IMR-90 (cell line): ENCODE results near the gene EFHD1. TPM values are rescaled to one million over a fixed set of nuclear protein-coding genes. Genes with fewer than 3 reads are reported as not detected.

Experiments
- ATAC-seq: fragments of 200-7000 bp; cut with Tn5 transposase; 2 replicates; pipeline ENCODE4 v1.9.1; 2020; ENCODE audit warnings: low read depth, mild to moderate bottlenecking, moderate library complexity
- BruUV-seq: library from RNA; stranded (reverse); fragments of 400-500 nt; replicated peaks from 2 replicates; lab custom pipeline; 2021; lab: Mats Ljungman, UMichigan
- CTCF ChIA-PET: fragments of 300-600 bp; formaldehyde crosslinking; extraction: SDS; loops from one replicate; lab custom pipeline; 2021; ENCODE audit warnings: antibody characterized with exemption; lab: Yijun Ruan, JAX
- POLR2A ChIA-PET: fragments of 300-600 bp; sonication (Branson Sonifier 250); formaldehyde crosslinking; loops from one replicate; lab custom pipeline; 2022; ENCODE audit warnings: antibody characterized with exemption; ENCODE audit not compliant: unreplicated experiment; lab: Charles Lee
- DNase-seq: peaks from one replicate; pipeline ENCODE4 v3.0.0; 2013
- H2AFZ ChIP-seq: replicated peaks from 2 replicates; pipeline ENCODE3; 2013; ENCODE audit warnings: low read length, mild to moderate bottlenecking; ENCODE audit not compliant: poor library complexity
- H2AK5ac ChIP-seq: 2 replicates; pipeline ENCODE4 v1.6.1; 2013; ENCODE audit warnings: low read depth, low read length, inconsistent platforms
- H2AK9ac ChIP-seq: replicated peaks from 2 replicates; pipeline ENCODE3; 2013; ENCODE audit warnings: mild to moderate bottlenecking, low read depth, low read length, moderate library complexity; ENCODE audit not compliant: poor library complexity
- H2BK120ac ChIP-seq: 2 replicates; pipeline ENCODE4 v1.6.1; 2013; ENCODE audit warnings: low read depth, low read length, inconsistent platforms
- H2BK15ac ChIP-seq: 3 replicates; pipeline ENCODE4 v1.6.1; 2013; ENCODE audit warnings: low read depth, low read length, inconsistent platforms
- H2BK20ac ChIP-seq: 2 replicates; pipeline ENCODE4 v1.6.1; 2013; ENCODE audit warnings: low read depth, mild to moderate bottlenecking, inconsistent platforms, low read length, moderate library complexity
- H2BK5ac ChIP-seq: 2 replicates; pipeline ENCODE4 v1.6.1; 2013; ENCODE audit warnings: mild to moderate bottlenecking, low read depth, low read length, inconsistent platforms; ENCODE audit not compliant: poor library complexity, severe bottlenecking
- H3K14ac ChIP-seq: replicated peaks from 2 replicates; pipeline ENCODE4 v1.6.1; 2013; ENCODE audit warnings: low read depth, low read length, inconsistent platforms
- H3K18ac ChIP-seq: 2 replicates; pipeline ENCODE4 v1.6.1; 2013; ENCODE audit warnings: low read depth, low read length, control low read depth
- H3K23ac ChIP-seq: 2 replicates; pipeline ENCODE4 v1.6.1; 2013; ENCODE audit warnings: low read depth, low read length, inconsistent platforms
- H3K27ac ChIP-seq: 2 replicates; pipeline ENCODE4 v1.5.1; 2013; ENCODE audit warnings: mild to moderate bottlenecking, control low read depth, low read length; ENCODE audit not compliant: insufficient read depth
- H3K27me3 ChIP-seq: 2 replicates; pipeline ENCODE4 v1.6.1; 2013; ENCODE audit warnings: low read length; ENCODE audit not compliant: control insufficient read depth, insufficient read depth
- H3K36me3 ChIP-seq: 2 replicates; pipeline ENCODE4 v1.6.1; 2013; ENCODE audit warnings: low read length, mixed read lengths; ENCODE audit not compliant: control insufficient read depth, insufficient read depth
- H3K4ac ChIP-seq: 2 replicates; pipeline ENCODE4 v1.6.1; 2013; ENCODE audit warnings: low read depth, low read length, inconsistent platforms
- H3K4me1 ChIP-seq: 2 replicates; pipeline ENCODE4 v1.6.1; 2013; ENCODE audit warnings: low read length, mixed read lengths; ENCODE audit not compliant: control insufficient read depth, insufficient read depth
- H3K4me2 ChIP-seq: 2 replicates; pipeline ENCODE4 v1.6.1; 2013; ENCODE audit warnings: low read depth, mild to moderate bottlenecking, control low read depth, low read length, moderate library complexity
- H3K4me3 ChIP-seq: 2 replicates; pipeline ENCODE4 v1.5.1; 2013; ENCODE audit warnings: low read depth, mild to moderate bottlenecking, control low read depth, low read length, moderate library complexity; ENCODE audit not compliant: insufficient read depth
- H3K56ac ChIP-seq: 2 replicates; pipeline ENCODE4 v1.6.1; 2013; ENCODE audit warnings: low read length, inconsistent platforms; ENCODE audit not compliant: insufficient read depth; ENCODE audit errors: extremely low read depth
- H3K79me1 ChIP-seq, 2 experiments: 2 replicates each; pipeline ENCODE4 v1.6.1; 2013; ENCODE audit warnings: low read length in 2 of 2, inconsistent platforms in 1 of 2, low read depth in 1 of 2
- H3K9ac ChIP-seq: 2 replicates; pipeline ENCODE4 v1.6.1; 2013; ENCODE audit warnings: low read depth, low read length, control low read depth
- H3K9me1 ChIP-seq: 2 replicates; pipeline ENCODE4 v1.6.1; 2013; ENCODE audit warnings: low read length, inconsistent platforms; ENCODE audit not compliant: insufficient read depth
- H3K9me3 ChIP-seq: 2 replicates; pipeline ENCODE4 v1.6.1; 2013; ENCODE audit warnings: low read length; ENCODE audit not compliant: control insufficient read depth, insufficient read depth
- H4K20me1 ChIP-seq: 2 replicates; pipeline ENCODE4 v1.6.1; 2013; ENCODE audit warnings: low read length, inconsistent platforms; ENCODE audit not compliant: insufficient read depth
- H4K5ac ChIP-seq: 2 replicates; pipeline ENCODE4 v1.6.1; 2013; ENCODE audit warnings: mild to moderate bottlenecking, low read depth, low read length, control low read depth
- H4K8ac ChIP-seq, 2 experiments: 2 replicates each; pipeline ENCODE4 v1.6.1; 2013; ENCODE audit warnings: low read depth in 2 of 2, low read length in 2 of 2, control low read depth in 1 of 2, inconsistent platforms in 1 of 2
- H4K91ac ChIP-seq: 2 replicates; pipeline ENCODE4 v1.6.1; 2013; ENCODE audit warnings: low read depth, low read length, inconsistent platforms; ENCODE audit not compliant: insufficient read depth
- BHLHE40 ChIP-seq: fragments of 150-350 bp; IDR thresholded peaks from 2 replicates; pipeline ENCODE4 v1.6.1; 2016; ENCODE audit warnings: mild to moderate bottlenecking, low read depth, low read length
- CEBPB ChIP-seq: IDR thresholded peaks from 2 replicates; pipeline ENCODE4 v1.6.1; 2012; ENCODE audit warnings: low read depth, low read length, improper control_type of control experiment
- ELK1 ChIP-seq: fragments of 150-350 bp; IDR thresholded peaks from 2 replicates; pipeline ENCODE4 v1.6.1; 2016; ENCODE audit warnings: low read depth, mild to moderate bottlenecking, low read length, moderate library complexity, borderline replicate concordance
- MAFK ChIP-seq: IDR thresholded peaks from 2 replicates; pipeline ENCODE4 v1.6.1; 2012; ENCODE audit warnings: low read depth, low read length, improper control_type of control experiment
- MAZ ChIP-seq: IDR thresholded peaks from 2 replicates; pipeline ENCODE4 v1.6.1; 2012; ENCODE audit warnings: low read depth, mild to moderate bottlenecking, low read length, improper control_type of control experiment, moderate library complexity, borderline replicate concordance
- POLR2A ChIP-seq: IDR thresholded peaks from 2 replicates; pipeline ENCODE4 v1.6.1; 2012; ENCODE audit warnings: mild to moderate bottlenecking, low read depth, low read length
- RAD21 ChIP-seq: IDR thresholded peaks from 2 replicates; pipeline ENCODE4 v1.6.1; 2012; ENCODE audit warnings: low read length, improper control_type of control experiment
- RFX5 ChIP-seq: IDR thresholded peaks from 2 replicates; pipeline ENCODE4 v1.8.0; 2012; ENCODE audit warnings: low read depth, mild to moderate bottlenecking, low read length, moderate library complexity
- SMC3 ChIP-seq: fragments of 150-350 bp; IDR thresholded peaks from 2 replicates; pipeline ENCODE4 v1.6.1; 2016; ENCODE audit warnings: low read depth, mild to moderate bottlenecking, antibody characterized with exemption, low read length, moderate library complexity
- USF2 ChIP-seq: fragments of 150-350 bp; IDR thresholded peaks from 2 replicates; pipeline ENCODE4 v1.6.1; 2017; ENCODE audit warnings: mild to moderate bottlenecking, antibody characterized with exemption, low read length, low read depth
- WGBS, 2 experiments: methylation state at CpG; one replicate each; pipeline versions ENCODE4 v1.1.5 to v1.1.7; 2013; ENCODE audit warnings: missing lambda C conversion rate in 2 of 2; ENCODE audit not compliant: insufficient read length in 1 of 2; ENCODE audit errors: extremely low coverage in 2 of 2; 5-methylcytosine and 5-hydroxymethylcytosine counted together
- dilution Hi-C: fragments of 300-500 bp; cut with HindIII; formaldehyde crosslinking; loops from one replicate; pipeline ENCODE4 v1.14.3; 2018; ENCODE audit warnings: low sequenced_read_pairs; ENCODE audit not compliant: unreplicated experiment
- in situ Hi-C: fragments of 300-500 bp; cut with MboI; formaldehyde crosslinking; loops from 3 replicates; pipeline ENCODE4 v1.14.3; 2019; ENCODE audit warnings: low sequenced_read_pairs, inconsistent platforms, mixed read lengths
- intact Hi-C: fragments of 100-400 bp; cut with micrococcal nuclease; formaldehyde crosslinking; loops from 2 replicates; pipeline ENCODE4 v1.10.0; 2022
- polyA plus RNA-seq, 3 experiments: library from polyadenylated mRNA; depleted of rRNA; stranded (reverse); fragments of >200 nt; gene quantifications; 2 replicates each; pipeline ENCODE4 v1.2.3, GENCODE V29; 2012; ENCODE audit warnings: low replicate concordance in 1 of 3
- total RNA-seq: library from RNA; depleted of rRNA; stranded (reverse); fragments of >200 nt; gene quantifications from 2 replicates; pipeline ENCODE4 v1.2.3, GENCODE V29; 2012
- TF ChIP-seq, protein P1 (sequence below): conservative IDR thresholded peaks from 2 replicates; pipeline ENCODE4 v1.5.1; 2012; ENCODE audit warnings: mild to moderate bottlenecking, low read depth, low read length, improper control_type of control experiment

EFHD1 gene
- total and polyA plus RNA-seq, 2 of the 4 experiments (the other 2 are of a cell fraction): 0.27 TPM; not detected in 1

DNA sequence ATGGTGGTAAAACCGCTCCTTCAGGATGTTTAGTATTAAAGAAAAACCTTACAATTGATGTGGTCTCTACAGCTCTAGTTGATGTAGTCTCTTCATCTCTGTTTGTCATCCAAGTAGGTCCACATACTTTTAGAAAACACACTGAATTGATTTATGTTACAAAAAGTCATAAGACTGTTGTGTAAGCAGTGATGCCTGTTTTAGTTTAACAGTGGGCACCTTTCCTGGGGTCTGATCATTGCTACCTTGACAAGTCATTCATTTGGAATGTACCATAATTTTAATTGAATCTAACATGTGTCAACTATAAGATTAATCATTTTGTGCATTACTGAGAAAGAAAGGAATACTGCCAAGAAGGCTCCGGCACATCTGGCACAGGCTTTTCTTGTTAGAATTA, 98.1 kb downstream of the EFHD1 start:
- WGBS, 2 experiments: no CpG with 5 or more reads among the region's 2 CpGs
- BruUV-seq: no TSS peak
- peak; percentile 1 for DNase-seq
- Histone ChIP-seq H4K91ac (no peak overlapping the region), H3K23ac (no peak overlapping the region), H2AK5ac (no peak overlapping the region), H4K5ac (no peak overlapping the region), H3K4ac (no peak overlapping the region), H3K18ac (no peak overlapping the region), H2BK120ac (no peak overlapping the region), H3K9me3 (no peaks in the 10 kb centered on the region), H3K56ac (no peak overlapping the region), H3K4me2 (no peak overlapping the region), H4K20me1 (peaks cover 16% of the 10 kb centered on the region), H2AFZ (no peak overlapping the region), H3K27me3 (no peaks in the 10 kb centered on the region), H2BK15ac (no peak overlapping the region), H2AK9ac (no peak overlapping the region), H2BK20ac (no peak overlapping the region), H3K36me3 (peaks cover 7% of the 10 kb centered on the region; the same call in 1 of the 2 replicates), H3K9ac (no peak overlapping the region), H3K4me3 (no peak overlapping the region), H3K9me1 (no peaks in the 10 kb centered on the region; the same call in 1 of the 2 replicates), H4K8ac (no peak overlapping the region), H3K4me1 (no peaks in the 10 kb centered on the region), H2BK5ac (no peak overlapping the region), H3K14ac (no peak overlapping the region), H3K27ac (no peak overlapping the region), H3K79me1 (peaks cover 10 to 47% of the 10 kb centered on the region in 2 experiments)
- ATAC-seq: no peak
- TF ChIP-seq RAD21 (no peak), SMC3 (no peak), CEBPB (no peak), BHLHE40 (no peak), POLR2A (no peak), RFX5 (no peak), USF2 (no peak), ELK1 (no peak), MAFK (no peak), MAZ (no peak)
- TF ChIP-seq, protein P1, sequence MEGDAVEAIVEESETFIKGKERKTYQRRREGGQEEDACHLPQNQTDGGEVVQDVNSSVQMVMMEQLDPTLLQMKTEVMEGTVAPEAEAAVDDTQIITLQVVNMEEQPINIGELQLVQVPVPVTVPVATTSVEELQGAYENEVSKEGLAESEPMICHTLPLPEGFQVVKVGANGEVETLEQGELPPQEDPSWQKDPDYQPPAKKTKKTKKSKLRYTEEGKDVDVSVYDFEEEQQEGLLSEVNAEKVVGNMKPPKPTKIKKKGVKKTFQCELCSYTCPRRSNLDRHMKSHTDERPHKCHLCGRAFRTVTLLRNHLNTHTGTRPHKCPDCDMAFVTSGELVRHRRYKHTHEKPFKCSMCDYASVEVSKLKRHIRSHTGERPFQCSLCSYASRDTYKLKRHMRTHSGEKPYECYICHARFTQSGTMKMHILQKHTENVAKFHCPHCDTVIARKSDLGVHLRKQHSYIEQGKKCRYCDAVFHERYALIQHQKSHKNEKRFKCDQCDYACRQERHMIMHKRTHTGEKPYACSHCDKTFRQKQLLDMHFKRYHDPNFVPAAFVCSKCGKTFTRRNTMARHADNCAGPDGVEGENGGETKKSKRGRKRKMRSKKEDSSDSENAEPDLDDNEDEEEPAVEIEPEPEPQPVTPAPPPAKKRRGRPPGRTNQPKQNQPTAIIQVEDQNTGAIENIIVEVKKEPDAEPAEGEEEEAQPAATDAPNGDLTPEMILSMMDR: no peak
- CTCF ChIA-PET: interaction anchor here (0.6 kb wide), 1 partner anchor 105 kb away, joined by 3 read pairs; no protein-coding TSS in a partner anchor
- dilution Hi-C loops (no loop called here), intact Hi-C loops (no loop called here), in situ Hi-C loops (no loop called here)
- POLR2A ChIA-PET: no interaction called here
